ENCODE measurements around the gene ACTA2.

ACTA2 gene
- total RNA-seq = 2.0 to 2.8 reads per million in 2 donors

DNA sequence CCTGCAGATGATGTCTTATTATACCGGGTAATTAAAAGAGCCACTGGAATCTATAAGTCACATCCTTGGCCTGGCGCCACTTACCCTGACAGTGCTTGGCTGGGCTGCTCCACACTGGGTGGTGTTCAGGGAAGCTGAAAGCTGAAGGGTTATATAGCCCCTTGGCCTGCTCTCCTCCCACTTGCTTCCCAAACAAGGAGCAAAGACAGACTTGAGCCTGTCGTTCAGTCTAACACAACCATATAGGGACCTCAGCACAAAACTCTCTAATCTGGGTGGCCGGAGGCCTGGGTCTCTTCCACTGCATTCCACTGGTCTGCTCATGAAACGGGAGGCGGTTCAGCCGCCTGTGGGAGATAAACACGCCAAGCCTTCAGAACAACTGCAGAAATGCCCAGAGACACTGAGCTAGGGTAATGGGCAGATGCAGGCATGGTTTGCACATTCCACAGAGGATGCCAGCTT lies at the start of gene ACTA2:
TSS of gene ACTA2 (minus strand) at position 127 of the 465 bp plus-strand sequence. CDS start 3,843 bp downstream, outside the sequence.
- no peak for DNase-seq

GRCh38 chr10:89001729-89002072 lies 49.1 kb upstream of the ACTA2 start:
- peak in 1 of 5 experiments; percentile 49 for DNase-seq

- peak in 1 of 5 experiments; percentile 91 for DNase-seq
Measured at GRCh38 chr10:89001024-89001728, 48.6 kb upstream of the ACTA2 start.

- DNase-seq = no peak
Measured at GRCh38 chr10:88999625-89000024, 47.1 kb upstream of the ACTA2 start.

GRCh38 chr10:88996927-88997326 lies 44.4 kb upstream of the ACTA2 start:
- peak in 1 of 5 experiments; percentile 40 for DNase-seq

DNA sequence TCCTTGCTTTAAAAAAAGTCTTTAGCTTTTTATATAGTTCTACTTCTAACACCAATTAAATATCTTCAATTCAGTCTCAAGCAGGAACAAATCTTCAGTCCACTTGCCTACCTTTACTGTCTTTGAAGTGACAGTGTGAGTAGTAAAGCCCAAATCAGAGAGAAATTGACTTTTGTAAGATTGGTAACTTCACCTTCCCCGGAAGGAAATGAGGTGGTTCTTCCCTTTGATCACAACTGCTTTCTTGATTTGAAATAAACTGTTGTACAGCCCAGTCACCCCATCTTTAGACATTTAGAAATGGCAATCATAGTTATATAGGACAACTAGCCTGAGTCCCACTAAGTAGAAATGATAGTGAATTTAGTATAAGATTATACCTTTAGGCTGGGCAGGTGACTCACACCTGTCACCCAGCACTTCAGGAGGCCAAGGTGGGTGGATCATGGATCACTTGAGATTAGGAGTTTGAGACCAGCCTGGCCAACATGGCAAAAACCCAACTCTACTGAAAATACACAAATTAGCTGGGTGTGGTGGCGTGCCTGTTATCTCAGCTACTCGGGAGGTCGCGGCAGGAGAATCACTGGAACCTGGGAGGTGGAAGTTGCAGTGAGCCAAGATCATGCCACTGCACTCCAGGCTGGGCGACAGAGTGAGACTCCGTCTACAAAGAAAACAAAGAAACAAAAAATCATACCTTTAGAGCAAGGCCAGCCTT lies 42.7 kb upstream of the ACTA2 start:
- DNase-seq = peak in 1 of 5 experiments; percentile 72

DNA sequence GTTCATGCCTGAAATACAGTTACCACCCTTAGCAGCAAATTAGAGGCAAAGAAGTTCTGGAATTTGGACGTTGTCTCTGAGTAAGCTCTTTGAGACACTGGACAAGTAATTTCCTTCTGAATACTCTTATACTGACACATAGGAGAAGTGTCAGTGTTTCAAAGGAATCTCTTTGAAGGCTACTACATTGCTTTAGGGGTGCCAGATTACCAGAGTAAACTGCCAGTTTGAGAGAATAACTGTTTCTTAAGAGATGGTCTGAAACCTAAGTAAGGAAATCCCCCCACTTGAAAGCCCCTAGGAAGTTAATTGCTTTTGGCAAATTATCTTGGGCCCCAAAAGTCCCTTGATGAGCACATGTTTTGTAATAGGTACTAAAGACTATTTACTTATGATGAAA lies 41.4 kb upstream of the ACTA2 start:
- no peak for DNase-seq

GRCh38 chr10:88992921-88993524 lies 40.5 kb upstream of the ACTA2 start:
- no peak for DNase-seq

GRCh38 chr10:88991899-88992320 lies 39.3 kb upstream of the ACTA2 start:
- DNase-seq = peak in 1 of 5 experiments; percentile 82

- peak; percentile 17 to 80 (median 57) for DNase-seq
Measured at GRCh38 chr10:88991161-88991898, 38.8 kb upstream of the ACTA2 start.

DNA sequence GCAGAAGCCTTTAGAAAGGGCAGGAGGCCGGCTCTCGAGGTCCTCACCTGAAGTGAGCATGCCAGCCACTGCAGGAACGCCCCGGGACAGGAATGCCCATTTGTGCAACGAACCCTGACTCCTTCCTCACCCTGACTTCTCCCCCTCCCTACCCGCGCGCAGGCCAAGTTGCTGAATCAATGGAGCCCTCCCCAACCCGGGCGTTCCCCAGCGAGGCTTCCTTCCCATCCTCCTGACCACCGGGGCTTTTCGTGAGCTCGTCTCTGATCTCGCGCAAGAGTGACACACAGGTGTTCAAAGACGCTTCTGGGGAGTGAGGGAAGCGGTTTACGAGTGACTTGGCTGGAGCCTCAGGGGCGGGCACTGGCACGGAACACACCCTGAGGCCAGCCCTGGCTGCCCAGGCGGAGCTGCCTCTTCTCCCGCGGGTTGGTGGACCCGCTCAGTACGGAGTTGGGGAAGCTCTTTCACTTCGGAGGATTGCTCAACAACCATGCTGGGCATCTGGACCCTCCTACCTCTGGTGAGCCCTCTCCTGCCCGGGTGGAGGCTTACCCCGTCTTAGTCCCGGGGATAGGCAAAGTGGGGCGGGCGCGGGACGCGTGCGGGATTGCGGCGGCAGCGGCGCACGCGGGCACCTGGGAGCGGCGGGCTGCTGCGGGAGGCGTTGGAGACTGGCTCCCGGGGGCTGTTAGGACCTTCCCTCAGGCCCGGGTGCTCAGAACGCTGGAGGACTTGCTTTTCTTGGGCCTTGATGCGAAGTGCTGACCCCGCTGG lies 38.0 kb upstream of the ACTA2 start, which contains the start of gene FAS:
TSS of gene FAS (plus strand) at position 415 of the 777 bp plus-strand sequence. CDS start at position 494, 79 bp downstream.
- DNase-seq = peak; percentile 55 to 88 (median 77)

DNA sequence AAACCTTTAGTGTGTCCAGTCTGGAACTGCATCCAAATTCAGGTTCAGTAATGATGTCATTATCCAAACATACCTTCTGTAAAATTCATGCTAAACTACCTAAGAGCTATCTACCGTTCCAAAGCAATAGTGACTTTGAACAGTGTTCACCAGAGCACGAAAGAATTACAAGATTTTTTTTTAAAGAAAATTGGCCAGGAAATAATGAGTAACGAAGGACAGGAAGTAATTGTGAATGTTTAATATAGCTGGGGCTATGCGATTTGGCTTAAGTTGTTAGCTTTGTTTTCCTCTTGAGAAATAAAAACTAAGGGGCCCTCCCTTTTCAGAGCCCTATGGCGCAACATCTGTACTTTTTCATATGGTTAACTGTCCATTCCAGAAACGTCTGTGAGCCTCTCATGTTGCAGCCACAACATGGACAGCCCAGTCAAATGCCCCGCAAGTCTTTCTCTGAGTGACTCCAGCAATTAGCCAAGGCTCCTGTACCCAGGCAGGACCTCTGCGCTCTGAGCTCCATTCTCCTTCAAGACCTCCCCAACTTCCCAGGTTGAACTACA lies 37.3 kb upstream of the ACTA2 start:
- DNase-seq = peak in 1 of 5 experiments; percentile 28

GRCh38 chr10:88989423-88989822 lies 36.9 kb upstream of the ACTA2 start:
- no peak for DNase-seq

GRCh38 chr10:88987840-88988239 lies 35.3 kb upstream of the ACTA2 start:
- DNase-seq = no peak

DNA sequence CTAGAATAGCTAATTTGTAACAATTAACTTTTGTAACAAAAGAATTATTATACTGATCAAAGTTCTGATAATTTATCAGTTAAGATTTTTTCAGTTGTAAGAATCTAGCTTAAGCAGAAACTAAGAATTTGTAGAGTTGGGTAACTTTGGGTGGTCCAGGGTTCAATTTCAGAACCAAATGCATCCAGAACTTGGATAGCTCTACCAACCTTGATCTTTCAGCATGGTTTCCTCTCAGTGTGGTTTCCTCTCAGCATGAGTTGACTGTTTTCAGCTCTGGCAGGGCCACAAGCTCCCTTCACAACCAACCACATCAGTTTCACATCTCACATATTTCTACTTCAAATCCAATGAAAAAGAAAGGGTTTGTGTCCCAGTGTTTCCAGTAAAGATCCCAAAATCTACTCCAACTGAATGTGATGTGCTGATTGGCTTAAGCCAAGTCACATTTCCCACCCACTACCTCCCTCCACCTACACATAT lies 34.7 kb upstream of the ACTA2 start:
- peak in 1 of 5 experiments; percentile 92 for DNase-seq

DNA sequence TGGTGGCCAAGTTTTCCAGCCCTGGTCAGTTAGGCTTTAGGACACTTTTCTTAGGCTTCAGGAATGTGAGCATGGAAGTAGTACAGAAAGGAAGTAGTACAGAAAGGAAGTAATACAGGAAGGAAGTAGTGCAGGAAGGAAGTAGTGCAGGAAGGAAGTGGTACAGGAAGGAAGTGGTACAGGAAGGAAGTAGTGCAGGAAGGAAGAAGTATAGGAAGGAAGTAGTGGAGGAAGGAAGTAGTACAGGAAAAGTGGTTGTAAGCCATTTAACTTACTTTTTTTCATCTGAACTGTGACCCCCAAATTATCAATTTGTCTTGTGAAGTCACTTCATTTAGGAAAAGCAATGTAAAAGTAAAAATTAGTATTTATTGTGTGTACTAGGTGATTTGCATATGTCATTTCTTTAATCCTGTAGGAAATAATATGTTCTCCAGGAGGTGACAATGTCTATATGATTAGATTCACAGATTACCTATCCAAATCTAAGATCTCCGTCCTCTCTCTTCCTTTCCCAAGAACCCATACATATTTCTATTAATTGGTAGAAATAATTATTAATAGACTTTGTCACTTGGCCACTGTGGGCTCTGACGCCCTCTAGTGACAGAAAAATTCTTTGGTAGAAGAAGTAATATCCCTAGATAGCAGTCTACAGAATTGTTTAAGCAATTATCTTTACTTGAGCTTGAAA lies 34.1 kb upstream of the ACTA2 start:
- DNase-seq = peak in 2 of 5 experiments; percentile 25 to 48

DNA sequence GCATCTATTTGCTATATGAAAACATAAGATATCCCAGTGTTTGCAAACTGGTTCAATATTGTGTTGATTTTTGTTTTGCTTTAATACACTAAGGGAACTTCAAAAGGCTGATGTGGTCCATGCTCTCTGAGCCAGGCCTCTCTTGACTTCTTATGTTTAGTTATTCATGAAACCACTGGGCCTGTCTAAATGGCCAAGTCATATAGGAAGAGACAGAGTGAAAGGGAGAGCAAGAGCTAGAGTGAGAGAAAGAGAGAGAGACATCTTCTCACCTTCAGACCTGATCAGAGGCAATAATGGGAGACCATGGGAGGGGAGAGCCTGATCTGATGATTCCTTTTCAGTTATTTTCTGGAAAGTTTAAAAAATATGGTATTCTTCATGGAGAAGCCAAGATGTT lies 32.0 kb upstream of the ACTA2 start:
- no peak for DNase-seq

DNA sequence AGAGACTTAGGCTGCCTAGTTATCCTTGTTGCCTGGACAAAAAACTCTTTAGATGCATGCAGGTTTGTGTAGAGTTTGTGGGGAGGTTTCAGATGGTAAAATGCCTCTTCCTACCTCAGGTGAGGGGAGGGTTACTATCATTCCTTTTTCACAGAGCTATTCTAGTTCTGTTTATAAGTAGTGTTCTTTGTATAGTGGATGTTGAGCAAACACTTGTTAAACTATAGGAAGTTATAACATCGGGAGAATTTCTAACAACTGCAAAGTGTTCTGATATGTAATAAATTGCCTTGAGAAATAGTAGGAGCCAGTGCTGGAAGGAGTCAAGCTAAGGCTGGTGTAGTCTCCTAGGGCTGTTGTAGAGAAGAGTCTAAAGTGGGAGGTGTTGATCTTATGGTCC lies 31.4 kb upstream of the ACTA2 start:
- no peak for DNase-seq

DNA sequence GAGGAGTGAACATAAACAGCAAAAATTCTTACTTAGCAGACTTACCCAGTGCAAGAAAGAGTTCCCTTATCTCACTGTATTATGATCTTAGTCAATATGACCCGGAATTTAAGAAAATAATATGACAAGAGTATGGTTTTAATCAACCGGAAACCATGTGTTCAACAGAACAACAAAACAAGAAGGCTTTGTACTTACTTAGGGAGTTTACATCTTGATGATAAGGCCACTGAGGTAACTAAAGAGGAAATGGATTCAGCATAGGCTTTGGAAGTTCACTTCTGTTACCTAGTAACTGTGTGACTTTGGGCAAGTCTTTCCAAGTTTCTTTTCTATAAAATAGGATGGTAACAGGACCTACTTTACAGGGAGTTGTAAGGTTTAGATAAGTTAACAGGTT lies 30.6 kb upstream of the ACTA2 start:
- peak in 1 of 5 experiments; percentile 84 for DNase-seq

DNA sequence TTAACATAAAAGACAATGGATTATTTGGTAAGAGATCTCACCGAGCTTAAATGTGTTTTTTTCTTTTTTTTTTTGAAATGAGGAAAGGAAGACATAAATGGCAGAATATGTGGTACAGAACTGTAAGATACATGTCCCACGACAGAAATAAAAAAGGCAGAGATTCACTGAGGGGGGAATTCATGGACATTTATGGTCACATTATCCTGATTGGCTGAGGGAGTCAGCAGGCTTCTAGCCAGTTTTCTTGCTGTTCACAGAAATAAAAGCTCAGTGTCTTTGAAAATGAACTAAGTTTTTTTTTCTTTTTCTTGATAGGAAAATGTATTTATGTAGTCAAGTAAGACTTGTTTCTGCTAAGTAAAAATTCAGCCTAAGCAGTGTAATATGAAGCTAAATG lies 29.8 kb upstream of the ACTA2 start:
- DNase-seq = no peak

DNA sequence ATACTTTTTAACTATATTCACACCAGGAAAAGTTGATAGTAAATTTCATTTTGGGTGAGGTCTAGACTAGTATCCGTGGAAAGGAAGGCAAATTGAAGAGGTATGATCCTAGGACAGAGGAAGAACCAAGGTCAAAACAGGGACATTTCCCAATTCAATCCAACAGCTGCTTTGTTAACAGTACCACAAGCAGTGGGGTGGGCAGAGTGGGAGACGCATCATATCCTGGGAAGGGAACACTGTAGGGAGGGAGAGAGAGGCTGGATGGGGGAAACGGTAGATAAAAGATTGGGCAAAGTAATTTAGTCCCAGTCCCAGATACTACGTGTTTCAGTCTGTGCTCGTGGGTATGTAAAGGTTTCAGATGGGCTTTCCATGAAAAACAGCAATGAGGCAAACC lies 28.9 kb upstream of the ACTA2 start:
- no peak for DNase-seq

Measured in T-helper 2 cell (primary cell).